Measurements from ENCODE around the gene MED9. TPM values are rescaled to one million over a fixed set of nuclear protein-coding genes. Genes with fewer than 3 reads are reported as not detected.
A peak's percentile ranks its signal among the peaks of the same experiment; 100 is the strongest.

The MED9 gene
- total and polyA plus RNA-seq, 2 donors: 14.3 TPM

DNA sequence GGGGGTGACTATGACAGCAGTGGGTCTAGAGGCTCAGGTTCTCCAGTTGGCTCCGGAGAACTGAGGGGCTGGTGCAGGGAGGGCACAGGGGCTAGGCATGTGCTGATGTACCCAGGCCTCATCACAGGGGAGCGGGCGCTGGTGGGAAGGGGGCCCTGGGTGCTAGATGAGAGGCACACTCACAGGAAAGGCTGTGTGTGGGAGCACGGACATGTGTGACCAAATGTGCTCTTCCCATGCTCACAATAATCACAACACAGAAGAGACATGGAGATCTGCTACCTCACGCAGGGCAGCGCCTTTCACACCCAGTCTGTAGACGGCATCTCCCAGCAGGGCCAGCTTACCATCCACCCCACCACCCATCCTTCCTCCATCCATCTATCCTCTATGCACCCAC is 36.8 kb downstream of the MED9 start:
- no peak for DNase-seq (ENCODE audit: low read depth in 6 of 9, low spot score in 9 of 9)
- no peaks in the 10 kb centered on the region for H3K36me3 ChIP-seq (ENCODE audit: control insufficient read depth in 2 of 2, insufficient read depth in 2 of 2, low read length in 1 of 2)
- H3K4me1 ChIP-seq (ENCODE audit: control insufficient read depth in 2 of 2, insufficient read depth in 2 of 2, low read length in 2 of 2): peaks cover 0 to 50% of the 10 kb centered on the region in 2 donors
- 98% methylated on average over 7 of the region's 7 CpGs for WGBS
- no peak overlapping the region for H3K4me3 ChIP-seq (ENCODE audit: low read length in 2 of 2)
- H3K27me3 ChIP-seq (ENCODE audit: control insufficient read depth in 2 of 2, insufficient read depth in 1 of 2, low read length in 1 of 2): no peaks in the 10 kb centered on the region
- H3K9me3 ChIP-seq (ENCODE audit: control insufficient read depth in 2 of 2, insufficient read depth in 1 of 2, low read length in 1 of 2): peaks cover 0 to 2% of the 10 kb centered on the region in 2 donors
- no peak overlapping the region for H3K27ac ChIP-seq (ENCODE audit: low read depth in 1 of 2, low read length in 1 of 2)

- no peak overlapping the region for H3K4me3 ChIP-seq (ENCODE audit: low read length in 2 of 2)
- no peak for DNase-seq (ENCODE audit: low read depth in 6 of 9, low spot score in 9 of 9)
- peaks cover 0 to 2% of the 10 kb centered on the region in 2 donors for H3K9me3 ChIP-seq (ENCODE audit: control insufficient read depth in 2 of 2, insufficient read depth in 1 of 2, low read length in 1 of 2)
- H3K27ac ChIP-seq (ENCODE audit: low read depth in 1 of 2, low read length in 1 of 2): no peak overlapping the region
- H3K27me3 ChIP-seq (ENCODE audit: control insufficient read depth in 2 of 2, insufficient read depth in 1 of 2, low read length in 1 of 2): no peaks in the 10 kb centered on the region
- H3K4me1 ChIP-seq (ENCODE audit: control insufficient read depth in 2 of 2, insufficient read depth in 2 of 2, low read length in 2 of 2): peaks cover 0 to 45% of the 10 kb centered on the region in 2 donors
- no peaks in the 10 kb centered on the region for H3K36me3 ChIP-seq (ENCODE audit: control insufficient read depth in 2 of 2, insufficient read depth in 2 of 2, low read length in 1 of 2)
- 97% methylated on average over 16 of the region's 16 CpGs for WGBS
These were observed 37.7 kb downstream of the MED9 start for GRCh38 chr17:17514361-17514992.

DNA sequence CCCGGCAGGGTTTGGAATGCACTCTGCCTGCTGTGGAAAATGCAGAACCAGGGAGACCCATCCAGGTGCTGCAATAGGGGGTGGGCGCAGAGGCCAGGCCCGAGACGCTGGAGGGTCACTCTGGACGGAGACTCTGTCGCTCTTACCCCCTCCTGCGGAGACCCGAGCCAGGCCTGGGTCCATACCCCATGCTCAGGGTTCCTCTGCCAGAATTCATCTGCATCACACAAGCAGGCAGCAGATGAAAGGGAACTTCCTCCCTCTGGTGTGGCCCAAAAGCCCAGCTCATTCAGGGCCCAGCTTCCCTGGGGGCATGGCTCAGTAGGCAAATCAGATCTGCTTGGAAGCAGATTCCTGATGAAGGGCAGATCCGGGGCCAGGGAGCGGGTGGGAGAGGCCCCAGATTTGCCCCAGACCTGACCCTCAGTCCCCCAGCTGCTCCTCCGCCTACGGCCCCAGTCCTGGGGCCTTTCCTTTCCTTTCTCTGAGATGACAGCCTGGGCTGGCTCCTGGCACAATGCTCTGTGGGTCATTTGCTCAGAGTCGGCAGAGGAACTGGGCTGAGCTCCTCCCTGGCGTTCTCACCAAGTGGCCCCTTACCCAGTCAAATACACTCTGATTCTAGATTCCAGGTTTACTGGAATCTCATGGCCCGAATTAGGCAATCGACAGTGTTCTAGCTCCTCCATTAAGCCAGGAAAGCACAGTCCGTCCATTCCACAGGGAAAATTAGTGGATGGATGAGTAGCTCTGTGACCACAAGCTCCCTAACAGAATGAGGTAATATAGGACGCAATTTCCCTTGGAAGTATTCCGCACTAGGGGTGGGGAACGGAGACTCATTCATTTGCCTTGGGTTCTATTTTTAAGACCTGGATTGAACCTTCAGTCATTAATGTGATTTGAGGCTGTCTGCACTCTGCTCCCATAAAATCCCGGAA is 38.5 kb downstream of the MED9 start:
- Histone ChIP-seq H3K4me1 (ENCODE audit: control insufficient read depth in 2 of 2, insufficient read depth in 2 of 2, low read length in 2 of 2) (peaks cover 0 to 37% of the 10 kb centered on the region in 2 donors), H3K9me3 (ENCODE audit: control insufficient read depth in 2 of 2, insufficient read depth in 1 of 2, low read length in 1 of 2) (peaks cover 0 to 2% of the 10 kb centered on the region in 2 donors), H3K4me3 (ENCODE audit: low read length in 2 of 2) (no peak overlapping the region), H3K27me3 (ENCODE audit: control insufficient read depth in 2 of 2, insufficient read depth in 1 of 2, low read length in 1 of 2) (no peaks in the 10 kb centered on the region), H3K27ac (ENCODE audit: low read depth in 1 of 2, low read length in 1 of 2) (peak overlapping the region in 1 of 2 donors; percentile 64), H3K36me3 (ENCODE audit: control insufficient read depth in 2 of 2, insufficient read depth in 2 of 2, low read length in 1 of 2) (no peaks in the 10 kb centered on the region)
- WGBS: 96% methylated on average over 21 of the region's 21 CpGs
- no peak for DNase-seq (ENCODE audit: low read depth in 6 of 9, low spot score in 9 of 9)

GRCh38 chr17:17515934-17516930 is 39.4 kb downstream of the MED9 start:
- Histone ChIP-seq H3K27ac (ENCODE audit: low read depth in 1 of 2, low read length in 1 of 2) (peak overlapping the region; percentile 36 to 77), H3K9me3 (ENCODE audit: control insufficient read depth in 2 of 2, insufficient read depth in 1 of 2, low read length in 1 of 2) (peaks cover 0 to 2% of the 10 kb centered on the region in 2 donors), H3K27me3 (ENCODE audit: control insufficient read depth in 2 of 2, insufficient read depth in 1 of 2, low read length in 1 of 2) (no peaks in the 10 kb centered on the region), H3K4me1 (ENCODE audit: control insufficient read depth in 2 of 2, insufficient read depth in 2 of 2, low read length in 2 of 2) (peaks cover 0 to 28% of the 10 kb centered on the region in 2 donors), H3K36me3 (ENCODE audit: control insufficient read depth in 2 of 2, insufficient read depth in 2 of 2, low read length in 1 of 2) (no peaks in the 10 kb centered on the region), H3K4me3 (ENCODE audit: low read length in 2 of 2) (no peak overlapping the region)
- 91% methylated on average over 21 of the region's 21 CpGs for WGBS
- DNase-seq (ENCODE audit: low read depth in 6 of 9, low spot score in 9 of 9): no peak

- H3K4me3 ChIP-seq (ENCODE audit: low read length in 2 of 2): no peak overlapping the region
These were observed 40.3 kb downstream of the MED9 start for GRCh38 chr17:17516941-17517720.

GRCh38 chr17:17518014-17518413 is 41.2 kb downstream of the MED9 start:
- DNase-seq (ENCODE audit: low read depth in 6 of 9, low spot score in 9 of 9): no peak
- 88% methylated on average over 15 of the region's 15 CpGs for WGBS

More at GRCh38 chr17:17516941-17517720, 40.3 kb downstream of the MED9 start:
- peak overlapping the region; percentile 36 to 77 for H3K27ac ChIP-seq (ENCODE audit: low read depth in 1 of 2, low read length in 1 of 2)
- H3K4me1 ChIP-seq (ENCODE audit: control insufficient read depth in 2 of 2, insufficient read depth in 2 of 2, low read length in 2 of 2): peaks cover 0 to 23% of the 10 kb centered on the region in 2 donors
- H3K36me3 ChIP-seq (ENCODE audit: control insufficient read depth in 2 of 2, insufficient read depth in 2 of 2, low read length in 1 of 2): no peaks in the 10 kb centered on the region
- no peaks in the 10 kb centered on the region for H3K27me3 ChIP-seq (ENCODE audit: control insufficient read depth in 2 of 2, insufficient read depth in 1 of 2, low read length in 1 of 2)
- 93% methylated on average over 14 of the region's 14 CpGs for WGBS
- peaks cover 0 to 2% of the 10 kb centered on the region in 2 donors for H3K9me3 ChIP-seq (ENCODE audit: control insufficient read depth in 2 of 2, insufficient read depth in 1 of 2, low read length in 1 of 2)
- no peak for DNase-seq (ENCODE audit: low read depth in 6 of 9, low spot score in 9 of 9)

GRCh38 chr17:17518951-17519350 is 42.2 kb downstream of the MED9 start:
- Histone ChIP-seq H3K4me1 (ENCODE audit: control insufficient read depth in 2 of 2, insufficient read depth in 2 of 2, low read length in 2 of 2) (peaks cover 0 to 28% of the 10 kb centered on the region in 2 donors), H3K27me3 (ENCODE audit: control insufficient read depth in 2 of 2, insufficient read depth in 1 of 2, low read length in 1 of 2) (no peaks in the 10 kb centered on the region), H3K36me3 (ENCODE audit: control insufficient read depth in 2 of 2, insufficient read depth in 2 of 2, low read length in 1 of 2) (no peaks in the 10 kb centered on the region), H3K27ac (ENCODE audit: low read depth in 1 of 2, low read length in 1 of 2) (no peak overlapping the region), H3K4me3 (ENCODE audit: low read length in 2 of 2) (no peak overlapping the region), H3K9me3 (ENCODE audit: control insufficient read depth in 2 of 2, insufficient read depth in 1 of 2, low read length in 1 of 2) (peaks cover 0 to 2% of the 10 kb centered on the region in 2 donors)
- WGBS: 88% methylated on average over 5 of the region's 5 CpGs
- no peak for DNase-seq (ENCODE audit: low read depth in 6 of 9, low spot score in 9 of 9)

More at GRCh38 chr17:17518014-17518413, 41.2 kb downstream of the MED9 start:
- H3K27me3 ChIP-seq (ENCODE audit: control insufficient read depth in 2 of 2, insufficient read depth in 1 of 2, low read length in 1 of 2): no peaks in the 10 kb centered on the region
- H3K27ac ChIP-seq (ENCODE audit: low read depth in 1 of 2, low read length in 1 of 2): no peak overlapping the region
- peaks cover 0 to 2% of the 10 kb centered on the region in 2 donors for H3K9me3 ChIP-seq (ENCODE audit: control insufficient read depth in 2 of 2, insufficient read depth in 1 of 2, low read length in 1 of 2)
- peaks cover 0 to 23% of the 10 kb centered on the region in 2 donors for H3K4me1 ChIP-seq (ENCODE audit: control insufficient read depth in 2 of 2, insufficient read depth in 2 of 2, low read length in 2 of 2)
- no peak overlapping the region for H3K4me3 ChIP-seq (ENCODE audit: low read length in 2 of 2)
- no peaks in the 10 kb centered on the region for H3K36me3 ChIP-seq (ENCODE audit: control insufficient read depth in 2 of 2, insufficient read depth in 2 of 2, low read length in 1 of 2)

DNA sequence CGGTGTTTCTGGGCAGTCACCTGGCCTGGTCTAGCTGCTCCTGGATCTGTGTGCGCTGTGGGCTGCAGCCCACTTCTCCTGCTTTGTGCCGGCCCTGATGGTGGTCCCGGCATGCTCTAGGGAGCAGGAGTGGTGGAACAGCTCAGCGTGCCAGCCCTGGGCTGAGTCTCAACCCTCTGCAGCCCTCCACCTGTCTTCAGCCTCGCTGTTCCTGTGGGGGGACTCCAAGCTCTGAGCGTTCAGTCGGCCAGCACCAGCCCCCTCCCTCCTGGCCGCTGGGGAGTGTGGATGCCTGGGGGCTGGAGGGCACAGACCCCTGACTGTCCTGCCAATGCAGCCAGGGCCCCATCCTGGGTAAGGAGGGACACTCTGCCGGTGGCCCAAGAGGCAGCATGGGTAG is 43.1 kb downstream of the MED9 start:
- Histone ChIP-seq H3K27me3 (ENCODE audit: control insufficient read depth in 2 of 2, insufficient read depth in 1 of 2, low read length in 1 of 2) (no peaks in the 10 kb centered on the region), H3K9me3 (ENCODE audit: control insufficient read depth in 2 of 2, insufficient read depth in 1 of 2, low read length in 1 of 2) (peaks cover 0 to 2% of the 10 kb centered on the region in 2 donors), H3K36me3 (ENCODE audit: control insufficient read depth in 2 of 2, insufficient read depth in 2 of 2, low read length in 1 of 2) (no peaks in the 10 kb centered on the region), H3K4me3 (ENCODE audit: low read length in 2 of 2) (no peak overlapping the region), H3K4me1 (ENCODE audit: control insufficient read depth in 2 of 2, insufficient read depth in 2 of 2, low read length in 2 of 2) (peaks cover 0 to 28% of the 10 kb centered on the region in 2 donors), H3K27ac (ENCODE audit: low read depth in 1 of 2, low read length in 1 of 2) (no peak overlapping the region)
- 96% methylated on average over 10 of the region's 10 CpGs for WGBS
- no peak for DNase-seq (ENCODE audit: low read depth in 6 of 9, low spot score in 9 of 9)
